ENCODE results near the gene IFITM10.

GRCh38 chr11:1701091-1701807, 49.1 kb downstream of the IFITM10 start:
- TF ChIP-seq CTCF (IDR thresholded peaks at IDR 0.05): no peak
- TF ChIP-seq POLR2A (IDR thresholded peaks at IDR 0.05): no peak
